ENCODE results near the gene WHRN. TPM values are rescaled to one million over a fixed set of nuclear protein-coding genes. Genes with fewer than 3 reads are reported as not detected.

WHRN gene
- total RNA-seq, 3 donors from 2014 or later = 2.0 to 5.8 (median 2.2) TPM

GRCh38 chr9:114361542-114361941 is 143.7 kb downstream of the WHRN start:
- Mint-ChIP-seq H3K36me3 (ENCODE audit: insufficient read depth) (peaks cover 67% of the 10 kb centered on the region), H3K9me3 (no peaks in the 10 kb centered on the region), H3K4me3 (no peak overlapping the region), H3K4me1 (ENCODE audit: low read depth) (peaks cover 67% of the 10 kb centered on the region), H3K27me3 (ENCODE audit: low read depth) (no peaks in the 10 kb centered on the region)
- no peak for ATAC-seq
- DNase-seq = no peak

GRCh38 chr9:114359801-114360200 is 145.5 kb downstream of the WHRN start:
- H3K9me3 Mint-ChIP-seq = no peaks in the 10 kb centered on the region
- no peaks in the 10 kb centered on the region for H3K27me3 Mint-ChIP-seq (ENCODE audit: low read depth)
- H3K4me1 Mint-ChIP-seq (ENCODE audit: low read depth) = peaks cover 54% of the 10 kb centered on the region

GRCh38 chr9:114357911-114358328 is 147.4 kb downstream of the WHRN start:
- ATAC-seq (no peak), DNase-seq (no peak)
- Mint-ChIP-seq H3K27me3 (ENCODE audit: low read depth) (no peaks in the 10 kb centered on the region), H3K4me3 (no peak overlapping the region), H3K4me1 (ENCODE audit: low read depth) (peaks cover 41% of the 10 kb centered on the region), H3K36me3 (ENCODE audit: insufficient read depth) (peaks cover 43% of the 10 kb centered on the region), H3K9me3 (no peaks in the 10 kb centered on the region)

More at GRCh38 chr9:114359801-114360200, 145.5 kb downstream of the WHRN start:
- no peak for ATAC-seq
- H3K36me3 Mint-ChIP-seq (ENCODE audit: insufficient read depth) = peaks cover 60% of the 10 kb centered on the region
- no peak overlapping the region for H3K4me3 Mint-ChIP-seq
- no peak for DNase-seq

DNA sequence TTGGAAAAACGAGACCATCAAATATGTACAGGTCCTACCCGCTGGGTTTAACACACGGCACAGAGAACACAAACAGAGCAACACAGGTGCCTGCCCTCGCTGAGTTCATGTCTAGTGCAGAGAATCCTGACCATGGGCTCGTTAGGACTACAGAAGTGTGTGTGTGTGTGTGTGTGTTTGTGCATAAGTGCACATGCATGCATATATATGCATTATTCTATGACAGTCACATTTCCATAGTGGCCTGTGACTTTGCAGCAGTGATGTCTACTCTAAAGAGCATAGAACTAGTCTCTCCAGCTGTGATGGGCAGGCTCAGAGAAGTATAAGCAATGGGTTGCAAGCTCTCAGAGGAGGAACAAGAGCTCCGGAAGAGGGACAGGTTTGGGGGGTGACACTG is 147.9 kb downstream of the WHRN start:
- peaks cover 41% of the 10 kb centered on the region for H3K4me1 Mint-ChIP-seq (ENCODE audit: low read depth)
- H3K4me3 Mint-ChIP-seq = no peak overlapping the region
- ATAC-seq (no peak), DNase-seq (no peak)
- no peaks in the 10 kb centered on the region for H3K27me3 Mint-ChIP-seq (ENCODE audit: low read depth)
- H3K36me3 Mint-ChIP-seq (ENCODE audit: insufficient read depth) = peaks cover 41% of the 10 kb centered on the region
- H3K9me3 Mint-ChIP-seq = no peaks in the 10 kb centered on the region

DNA sequence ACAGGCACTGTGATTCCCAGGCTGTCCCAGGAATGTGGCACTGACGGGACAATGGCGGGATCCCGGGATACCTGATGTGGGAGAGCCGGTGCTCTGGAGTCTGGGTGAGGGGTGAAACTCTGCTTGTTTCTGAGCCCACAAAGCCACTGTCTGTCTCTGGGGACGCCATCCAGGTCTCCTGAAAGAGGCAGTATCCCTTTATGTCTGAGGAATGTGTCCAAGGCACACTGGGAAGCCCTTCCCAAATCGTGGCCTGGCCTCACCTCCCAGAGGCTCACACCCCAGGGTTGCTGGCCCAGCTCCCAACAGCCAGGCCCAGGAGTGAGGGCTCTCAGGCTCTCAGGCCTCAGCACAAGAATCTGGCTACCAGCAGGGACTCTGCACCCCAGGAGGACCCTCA is 148.5 kb downstream of the WHRN start:
- no peak overlapping the region for H3K4me3 Mint-ChIP-seq
- no peaks in the 10 kb centered on the region for H3K27me3 Mint-ChIP-seq (ENCODE audit: low read depth)
- peaks cover 43% of the 10 kb centered on the region for H3K36me3 Mint-ChIP-seq (ENCODE audit: insufficient read depth)
- no peak for ATAC-seq
- no peak for DNase-seq
- peaks cover 44% of the 10 kb centered on the region for H3K4me1 Mint-ChIP-seq (ENCODE audit: low read depth)
- H3K9me3 Mint-ChIP-seq = no peaks in the 10 kb centered on the region

DNA sequence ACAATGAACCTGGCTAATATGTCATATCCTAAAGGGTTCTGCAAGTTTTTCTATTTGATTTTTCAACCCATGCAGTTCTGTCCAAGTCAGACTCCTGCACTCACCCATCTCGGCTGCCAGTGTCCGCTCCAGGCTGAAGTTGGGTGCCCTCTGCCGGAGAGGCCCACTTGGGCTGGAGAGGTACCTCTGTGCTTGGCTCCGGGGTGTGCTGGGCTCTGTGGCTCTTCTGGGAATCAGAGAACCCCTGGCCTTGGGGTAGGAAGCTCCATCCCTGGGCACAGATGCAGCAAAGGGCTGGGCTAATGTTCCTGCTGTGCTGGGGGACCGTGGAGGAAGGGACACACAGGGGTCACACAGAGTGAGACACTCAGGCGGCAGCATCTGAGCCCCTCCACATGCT is 149.5 kb downstream of the WHRN start:
- Mint-ChIP-seq H3K27me3 (ENCODE audit: low read depth) (no peaks in the 10 kb centered on the region), H3K9me3 (no peaks in the 10 kb centered on the region), H3K4me1 (ENCODE audit: low read depth) (peaks cover 43% of the 10 kb centered on the region), H3K36me3 (ENCODE audit: insufficient read depth) (peaks cover 36% of the 10 kb centered on the region), H3K4me3 (no peak overlapping the region)
- ATAC-seq (no peak), DNase-seq (no peak)

Other genes with a start within 250 kb of the WHRN start
- gene ORM1, start 182.4 kb downstream of the WHRN start, total RNA-seq = 1 to 10 TPM; 2.4 to 4.5 (median 3.5) TPM
- gene ORM2, start 175.6 kb downstream of the WHRN start, total RNA-seq = 1 to 10 TPM in 1 of 3 donors, under 1 TPM in 1, not detected in 1; 0.84 to 1.0 TPM
- 10 to 100 TPM; 77.2 to 81.7 (median 80.6) TPM for gene AKNA, start 117.5 kb downstream of the WHRN start, total RNA-seq
- 10 to 100 TPM; 45.2 to 51.0 (median 50.3) TPM for gene ATP6V1G1, start 82.3 kb upstream of the WHRN start, total RNA-seq
- gene TMEM268, start 105.8 kb upstream of the WHRN start, total RNA-seq = 10 to 100 TPM; 21.6 to 28.4 (median 22.8) TPM
- not detected for gene TEX53, start 152.3 kb upstream of the WHRN start, total RNA-seq
- gene TEX48, start 176.7 kb upstream of the WHRN start, total RNA-seq = under 1 TPM in 1 of 3 donors, not detected in 2; 0.42 TPM